ENCODE data around the gene TMEM120B. TPM values are rescaled to one million over a fixed set of nuclear protein-coding genes. Genes with fewer than 3 reads are reported as not detected.
A peak's percentile ranks its signal among the peaks of the same experiment; 100 is the strongest.

TMEM120B gene
- total and polyA plus RNA-seq, 8 donors, result 8.5 to 17.7 (median 12.0) TPM

GRCh38 chr12:121799156-121799841, 86.7 kb downstream of the TMEM120B start:
- DNase-seq, result peak in 3 of 4 donors; percentile 74 to 86 (median 82)
- Histone ChIP-seq H3K4me3 (peak overlapping the region; percentile 46 to 86), H3K4me1 (peaks cover 44 to 59% of the 10 kb centered on the region in 2 donors), H3K27me3 (no peaks in the 10 kb centered on the region), H3K9me3 (no peaks in the 10 kb centered on the region), H3K27ac (peak overlapping the region; percentile 100), H3K36me3 (peaks cover 0 to 28% of the 10 kb centered on the region in 2 donors)
- intact Hi-C loops (cut with DNase I), result loop anchor here in 1 of 2 donors (10.0 kb wide), 1 partner anchor 86 kb away; the partner anchor contains the start of gene PSMD9
- TF ChIP-seq CTCF (IDR thresholded peaks at IDR 0.05), result no peak
- peak; percentile 17 for ATAC-seq

- ATAC-seq, result peak; percentile 61
- Histone ChIP-seq H3K9me3 (no peaks in the 10 kb centered on the region), H3K27ac (peak overlapping the region; percentile 100), H3K36me3 (peaks cover 0 to 28% of the 10 kb centered on the region in 2 donors), H3K4me1 (peaks cover 37 to 51% of the 10 kb centered on the region in 2 donors), H3K27me3 (no peaks in the 10 kb centered on the region), H3K4me3 (peak overlapping the region; percentile 46 to 86)
- DNase-seq, result peak; percentile 56 to 99 (median 88)
- no peak for TF ChIP-seq CTCF (IDR thresholded peaks at IDR 0.05)
- intact Hi-C loops (cut with DNase I), result loop anchor here in 1 of 2 donors (10.0 kb wide), 1 partner anchor 85 kb away; the partner anchor contains the start of gene PSMD9
Measured at GRCh38 chr12:121799842-121800693, 87.5 kb downstream of the TMEM120B start.

GRCh38 chr12:121800694-121801594, 88.4 kb downstream of the TMEM120B start:
- H3K4me1 ChIP-seq, result peaks cover 33 to 50% of the 10 kb centered on the region in 2 donors

More at GRCh38 chr12:121800694-121801594, 88.4 kb downstream of the TMEM120B start:
- H3K27me3 ChIP-seq, result no peaks in the 10 kb centered on the region
- intact Hi-C loops (cut with DNase I), result no loop called here
- ATAC-seq (no peak), DNase-seq (peak; percentile 68 to 95 (median 80))
- TF ChIP-seq CTCF (IDR thresholded peaks at IDR 0.05), result no peak
- peak overlapping the region; percentile 58 to 86 for H3K4me3 ChIP-seq
- H3K36me3 ChIP-seq, result peaks cover 0 to 22% of the 10 kb centered on the region in 2 donors
- H3K9me3 ChIP-seq, result no peaks in the 10 kb centered on the region
- peak overlapping the region; percentile 100 for H3K27ac ChIP-seq
